SW480 (cell line): Measurements from ENCODE around the gene P3H2.
"Not testable (repeated sequence)": the region's sequence is repeated elsewhere in the genome, so short reads cannot be mapped to it uniquely, and the experiment has no call there.

Experiments used
- DNase-seq: peaks from one replicate; pipeline ENCODE4 v3.0.0-alpha.2; 2016; ENCODE audit warnings: low spot score

The P3H2 gene

DNA sequence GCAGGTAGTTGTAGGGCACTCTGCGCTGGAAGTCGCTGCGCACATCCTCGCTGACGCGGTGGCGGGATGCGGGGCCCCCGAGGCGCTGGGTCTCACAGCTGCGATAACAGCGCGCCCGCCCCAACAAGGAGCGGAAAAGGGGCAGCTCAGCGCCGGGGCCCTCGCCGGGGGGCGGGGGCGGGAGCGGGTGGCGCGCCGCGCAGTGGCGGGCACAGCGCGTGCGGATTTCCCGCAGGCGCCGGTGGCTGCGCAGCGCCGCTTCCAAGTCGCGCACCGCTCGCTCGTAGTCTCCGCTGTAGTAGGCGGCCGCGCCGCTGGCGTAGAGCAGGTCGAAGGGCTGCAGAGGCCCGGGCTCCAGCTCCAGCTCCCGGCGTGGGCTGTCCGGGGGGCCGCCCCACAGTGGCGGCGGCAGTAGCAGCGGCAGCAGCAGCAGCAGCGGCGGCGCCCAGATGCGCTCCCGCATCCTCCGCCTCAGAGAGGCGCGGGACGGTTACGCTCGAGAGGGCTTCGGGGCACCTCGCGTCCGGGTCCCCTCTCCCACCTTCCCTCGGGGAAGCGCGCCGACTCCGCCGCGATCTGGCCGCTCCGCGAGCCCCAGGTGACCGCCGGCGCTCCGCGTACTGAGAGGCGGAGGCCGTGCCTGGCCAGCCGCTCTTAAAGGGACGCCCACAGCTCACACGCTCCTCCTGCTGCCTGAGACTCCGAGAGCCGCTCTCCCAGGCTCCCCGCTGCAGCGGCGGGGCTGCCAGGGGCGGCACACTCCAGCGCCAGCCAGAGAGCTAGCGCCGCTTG, at the start of gene P3H2:
Gene P3H2, minus strand, starts transcription at position 629 of the 792 bp plus-strand sequence. Its CDS starts 166 bp downstream, at position 463.
- DNase-seq, result peak; percentile 92

- DNase-seq, result no peak
Observed at GRCh38 chr3:190169877-190170276, 49.2 kb upstream of the P3H2 start.

DNA sequence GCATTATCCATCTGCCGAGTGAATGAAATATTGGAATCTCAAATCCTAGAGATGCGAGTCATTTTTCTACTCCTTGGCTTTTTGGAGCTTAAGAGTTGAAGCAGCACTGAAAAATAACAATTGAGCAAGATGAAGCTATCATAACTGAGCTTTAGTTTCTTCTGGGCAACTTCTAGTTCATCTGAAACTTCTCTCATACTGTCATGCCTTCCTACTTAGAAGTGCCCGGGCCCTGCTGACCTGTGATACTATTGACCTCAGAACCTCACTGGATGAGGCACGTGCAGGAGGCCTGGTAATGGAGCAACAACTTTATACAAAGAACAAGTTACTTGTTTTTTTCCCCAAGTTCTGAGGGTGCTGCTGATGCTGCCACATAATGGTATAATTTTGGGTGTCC, 48.5 kb upstream of the P3H2 start:
- no peak for DNase-seq

- DNase-seq, result no peak
Observed at GRCh38 chr3:190167936-190168680, 47.4 kb upstream of the P3H2 start.

GRCh38 chr3:190166948-190167347, 46.3 kb upstream of the P3H2 start:
- DNase-seq, result no peak

DNA sequence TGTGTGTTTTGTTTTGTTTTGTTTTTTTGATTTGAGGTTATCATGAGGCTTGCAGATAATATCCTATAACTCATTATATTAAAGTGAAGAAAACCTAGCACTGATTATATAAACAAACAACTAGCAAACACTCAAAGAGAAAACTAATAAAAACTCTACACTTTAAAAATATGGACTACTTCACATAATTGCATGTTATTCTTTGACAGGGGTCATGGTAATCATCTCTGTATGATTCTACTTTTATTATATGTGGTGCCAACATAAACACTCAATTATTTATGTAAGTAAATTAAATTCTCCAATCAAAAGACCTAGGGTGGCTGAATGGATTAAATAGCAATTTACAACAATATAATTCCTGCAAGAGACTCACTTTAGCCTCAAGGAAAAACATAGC, 44.6 kb upstream of the P3H2 start:
- no peak for DNase-seq

- DNase-seq, result not testable (repeated sequence)
Observed at GRCh38 chr3:190162013-190162412, 41.3 kb upstream of the P3H2 start.

- no peak for DNase-seq
Observed at GRCh38 chr3:190159902-190160435, 39.3 kb upstream of the P3H2 start.

DNA sequence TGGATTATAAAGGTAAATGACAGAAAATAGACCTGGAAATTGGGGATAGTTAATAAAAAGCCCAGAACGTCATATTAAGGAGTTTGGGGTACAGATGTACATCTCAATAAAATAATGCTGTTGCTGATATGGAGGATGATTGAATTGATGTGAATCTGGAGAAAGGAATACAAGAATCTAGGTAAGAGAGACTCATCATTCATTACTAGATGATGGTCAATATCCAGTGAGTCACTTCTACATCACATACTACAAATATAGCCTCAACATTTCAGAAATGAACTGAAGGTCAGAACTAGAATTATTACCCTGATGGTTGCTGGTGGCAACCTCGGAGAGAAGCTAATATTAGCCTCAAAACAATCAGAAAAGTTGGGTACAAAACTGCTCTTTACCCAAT, 37.6 kb upstream of the P3H2 start:
- no peak for DNase-seq

- peak; percentile 88 for DNase-seq
Observed at GRCh38 chr3:190155752-190156151, 35.1 kb upstream of the P3H2 start.

- no peak for DNase-seq
Observed at GRCh38 chr3:190150681-190151080, 30.0 kb upstream of the P3H2 start.

GRCh38 chr3:190149830-190150619, 29.3 kb upstream of the P3H2 start:
- DNase-seq, result not testable (repeated sequence)

DNA sequence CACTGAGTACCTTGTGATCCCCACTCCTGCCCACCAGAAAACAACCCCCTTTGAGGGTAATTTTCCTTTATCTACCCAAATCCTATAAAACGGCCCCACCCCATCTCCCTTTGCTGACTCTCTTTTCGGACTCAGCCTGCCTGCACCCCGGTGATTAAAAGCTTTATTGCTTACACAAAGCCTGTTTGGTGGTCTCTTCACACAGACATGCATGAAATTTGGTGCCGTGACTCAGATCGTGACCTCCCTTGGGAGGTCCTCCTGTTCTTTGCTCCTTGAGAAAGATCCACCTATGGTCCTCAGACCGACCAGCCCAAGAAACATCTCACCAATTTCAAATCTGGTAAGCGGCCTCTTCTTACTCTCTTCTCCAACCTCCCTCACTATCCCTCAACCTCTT, 24.1 kb upstream of the P3H2 start:
- DNase-seq, result not testable (repeated sequence)

DNA sequence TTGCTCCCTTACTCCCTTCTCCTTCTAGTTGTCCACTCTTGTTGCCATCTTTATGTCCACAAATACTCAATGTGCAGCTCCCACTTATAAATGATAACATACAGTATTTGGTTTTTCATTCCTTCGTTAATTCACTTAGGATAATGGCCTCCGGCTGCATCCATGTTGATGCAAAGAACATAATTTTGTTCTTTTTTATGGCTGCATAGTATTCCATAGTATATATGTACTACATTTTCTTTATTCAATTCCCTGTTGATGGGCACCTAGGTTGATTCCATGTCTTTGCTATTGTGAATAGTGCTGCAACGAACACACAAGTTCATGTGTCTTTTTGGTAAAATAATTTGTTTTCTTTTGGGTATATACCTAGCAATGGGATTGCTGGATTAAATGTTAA, 21.3 kb upstream of the P3H2 start:
- no peak for DNase-seq

GRCh38 chr3:190139365-190139764, 18.7 kb upstream of the P3H2 start:
- no peak for DNase-seq

- DNase-seq, result no peak
Observed at GRCh38 chr3:190132371-190132770, 11.7 kb upstream of the P3H2 start.

GRCh38 chr3:190131329-190131728, 10.6 kb upstream of the P3H2 start:
- no peak for DNase-seq

DNA sequence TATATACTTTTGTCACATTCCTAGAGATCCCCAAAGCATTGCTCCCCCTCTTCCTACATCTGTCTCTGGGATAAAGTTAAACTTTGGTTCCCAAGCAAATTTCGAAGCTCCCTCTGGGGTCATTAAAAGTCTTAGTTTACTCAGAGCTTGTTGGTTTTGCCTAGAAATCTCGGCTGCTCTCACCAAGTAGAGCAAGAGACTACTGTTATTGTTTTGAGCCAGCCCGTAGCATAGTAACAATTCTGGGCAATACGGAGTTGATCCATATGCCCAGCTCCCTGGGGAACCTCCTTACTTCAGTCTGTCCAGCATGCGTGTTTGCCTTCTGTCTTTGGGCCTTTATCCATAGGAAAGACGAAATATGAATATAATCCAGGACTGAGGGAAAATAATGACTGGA, 10.0 kb upstream of the P3H2 start:
- DNase-seq, result no peak

GRCh38 chr3:190130037-190130436, 9.3 kb upstream of the P3H2 start:
- no peak for DNase-seq

DNA sequence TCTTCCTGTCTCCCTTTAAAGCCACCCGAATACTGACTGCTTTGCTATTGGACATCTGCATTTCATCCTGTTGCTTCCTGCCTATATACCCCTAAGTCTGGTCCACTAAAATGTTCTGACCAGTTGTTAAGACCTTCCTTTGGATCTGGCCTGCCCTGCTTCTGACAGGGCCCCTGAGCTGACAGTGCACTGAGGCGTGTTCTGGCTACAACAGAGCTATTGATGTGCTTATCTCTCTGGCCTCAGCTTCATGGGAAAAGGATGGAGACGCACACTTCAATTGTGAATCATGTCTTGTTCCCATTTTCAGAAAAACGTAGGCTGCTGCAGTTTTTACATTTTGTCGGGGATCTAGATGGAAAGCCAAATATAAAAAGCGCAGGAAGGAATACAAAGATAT, 7.1 kb upstream of the P3H2 start:
- no peak for DNase-seq

GRCh38 chr3:190127195-190127594, 6.5 kb upstream of the P3H2 start:
- no peak for DNase-seq

GRCh38 chr3:190125436-190126068, 4.9 kb upstream of the P3H2 start:
- no peak for DNase-seq
